HFFc6 (cell line): ENCODE data around the gene ADCK2. TPM values are rescaled to one million over a fixed set of nuclear protein-coding genes. Genes with fewer than 3 reads are reported as not detected.
A peak's percentile ranks its signal among the peaks of the same experiment; 100 is the strongest.

Experiments used
- DNase-seq: peaks from one replicate; pipeline ENCODE4 v3.0.0-alpha.2; 2018
- H3K27ac Mint-ChIP-seq: 2 replicates; pipeline ENCODE4 v1.8.0; 2020; ENCODE audit warnings: mild to moderate bottlenecking, mixed read lengths
- H3K27me3 Mint-ChIP-seq: 2 replicates; pipeline ENCODE4 v1.8.0; 2021; ENCODE audit warnings: mild to moderate bottlenecking, moderate library complexity, mixed read lengths; ENCODE audit not compliant: insufficient read depth
- H3K36me3 Mint-ChIP-seq: 2 replicates; pipeline ENCODE4 v1.8.0; 2021; ENCODE audit warnings: low read depth, mixed read lengths
- H3K4me1 Mint-ChIP-seq: 2 replicates; pipeline ENCODE4 v1.8.0; 2020; ENCODE audit warnings: low read depth, mixed read lengths
- H3K4me3 Mint-ChIP-seq: 2 replicates; pipeline ENCODE4 v1.8.0; 2020; ENCODE audit warnings: mild to moderate bottlenecking, moderate library complexity, mixed read lengths
- H3K9me3 Mint-ChIP-seq: 2 replicates; pipeline ENCODE4 v1.8.0; 2020; ENCODE audit warnings: mild to moderate bottlenecking, mixed read lengths
- total RNA-seq, 6 experiments: library from RNA; stranded (reverse); fragmentation: NEBNext Ultra II Directional; extraction: Animal tissue kit (Norgen Biotek cat#: 25700); gene quantifications; 2 replicates in 1 of 6; 3 replicates in 5 of 6; pipeline ENCODE4 v1.2.3, GENCODE V29; 2021
- TF ChIP-seq, protein P1 (sequence below): fragments of 200-600 bp; sonication (generic); IDR thresholded peaks from 2 replicates; pipeline ENCODE4 v1.5.0; 2021; ENCODE audit warnings: antibody characterized with exemption, mild to moderate bottlenecking

Gene ADCK2
- total RNA-seq, 6 experiments from 2014 or later = 9.2 to 13.6 (median 10.0) TPM

DNA sequence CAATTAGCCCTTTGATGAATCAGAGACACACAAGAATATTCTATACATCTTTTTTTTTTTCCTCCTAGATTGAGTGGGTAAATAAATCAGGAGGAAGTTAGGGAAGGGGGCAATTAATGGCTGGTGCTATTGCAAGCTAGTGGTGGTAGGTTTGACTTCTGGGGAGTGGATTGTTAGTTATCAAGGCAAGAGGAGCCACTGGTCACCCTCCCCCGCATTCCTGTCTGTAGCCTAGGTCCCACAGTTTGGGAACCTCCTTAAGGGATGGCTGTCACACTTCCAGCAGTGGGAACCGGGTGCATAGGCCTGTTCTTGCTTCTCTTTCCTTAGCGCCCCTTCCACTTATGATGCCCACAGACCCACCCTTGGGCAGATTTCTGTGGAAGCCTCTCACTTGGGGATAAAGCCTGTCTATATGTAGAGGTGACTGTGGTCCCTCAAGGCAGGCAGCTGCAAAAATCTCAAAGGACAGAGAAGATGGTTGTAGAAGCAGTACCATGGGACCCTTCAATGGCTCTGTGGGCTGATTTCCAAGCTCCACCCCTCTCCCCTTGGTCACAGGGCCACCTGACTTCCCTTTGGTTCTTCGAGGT lies 2.3 kb upstream of the ADCK2 start:
- no peak overlapping the region for H3K27ac Mint-ChIP-seq

DNA sequence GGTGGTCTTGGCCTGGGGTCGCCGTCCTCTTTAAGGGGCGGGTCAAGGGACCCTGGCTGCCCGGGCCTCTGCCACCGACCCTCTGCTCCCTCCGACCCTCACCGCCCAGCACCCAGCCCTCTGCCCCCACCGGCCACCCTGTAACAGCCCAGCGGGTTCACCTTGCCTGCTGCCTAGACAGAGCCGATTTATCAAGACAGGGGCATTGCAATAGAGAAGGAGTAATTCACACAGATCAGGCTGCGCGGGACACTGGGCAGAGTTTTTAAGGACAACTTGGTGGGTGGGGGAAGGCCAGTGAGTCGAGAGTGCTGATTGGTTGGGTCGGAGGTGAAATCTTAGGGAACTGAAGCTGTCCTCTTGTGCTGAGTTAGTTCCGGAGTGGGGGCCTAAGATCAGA lies 779 bp upstream of the ADCK2 start:
- Mint-ChIP-seq H3K27ac (no peak overlapping the region), H3K9me3 (no peaks in the 10 kb centered on the region), H3K4me1 (peaks cover 29% of the 10 kb centered on the region), H3K36me3 (no peaks in the 10 kb centered on the region), H3K4me3 (peak overlapping the region; percentile 74), H3K27me3 (peaks cover 2% of the 10 kb centered on the region)
- TF ChIP-seq, protein P1, sequence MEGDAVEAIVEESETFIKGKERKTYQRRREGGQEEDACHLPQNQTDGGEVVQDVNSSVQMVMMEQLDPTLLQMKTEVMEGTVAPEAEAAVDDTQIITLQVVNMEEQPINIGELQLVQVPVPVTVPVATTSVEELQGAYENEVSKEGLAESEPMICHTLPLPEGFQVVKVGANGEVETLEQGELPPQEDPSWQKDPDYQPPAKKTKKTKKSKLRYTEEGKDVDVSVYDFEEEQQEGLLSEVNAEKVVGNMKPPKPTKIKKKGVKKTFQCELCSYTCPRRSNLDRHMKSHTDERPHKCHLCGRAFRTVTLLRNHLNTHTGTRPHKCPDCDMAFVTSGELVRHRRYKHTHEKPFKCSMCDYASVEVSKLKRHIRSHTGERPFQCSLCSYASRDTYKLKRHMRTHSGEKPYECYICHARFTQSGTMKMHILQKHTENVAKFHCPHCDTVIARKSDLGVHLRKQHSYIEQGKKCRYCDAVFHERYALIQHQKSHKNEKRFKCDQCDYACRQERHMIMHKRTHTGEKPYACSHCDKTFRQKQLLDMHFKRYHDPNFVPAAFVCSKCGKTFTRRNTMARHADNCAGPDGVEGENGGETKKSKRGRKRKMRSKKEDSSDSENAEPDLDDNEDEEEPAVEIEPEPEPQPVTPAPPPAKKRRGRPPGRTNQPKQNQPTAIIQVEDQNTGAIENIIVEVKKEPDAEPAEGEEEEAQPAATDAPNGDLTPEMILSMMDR = no peak
- DNase-seq = no peak

More for the DNA sequence above, 2.3 kb upstream of the ADCK2 start:
- no peak for DNase-seq
- Mint-ChIP-seq H3K27me3 (peaks cover 9% of the 10 kb centered on the region), H3K4me1 (peaks cover 26% of the 10 kb centered on the region), H3K4me3 (no peak overlapping the region), H3K36me3 (no peaks in the 10 kb centered on the region), H3K9me3 (no peaks in the 10 kb centered on the region)
- TF ChIP-seq, protein P1 = no peak

DNA sequence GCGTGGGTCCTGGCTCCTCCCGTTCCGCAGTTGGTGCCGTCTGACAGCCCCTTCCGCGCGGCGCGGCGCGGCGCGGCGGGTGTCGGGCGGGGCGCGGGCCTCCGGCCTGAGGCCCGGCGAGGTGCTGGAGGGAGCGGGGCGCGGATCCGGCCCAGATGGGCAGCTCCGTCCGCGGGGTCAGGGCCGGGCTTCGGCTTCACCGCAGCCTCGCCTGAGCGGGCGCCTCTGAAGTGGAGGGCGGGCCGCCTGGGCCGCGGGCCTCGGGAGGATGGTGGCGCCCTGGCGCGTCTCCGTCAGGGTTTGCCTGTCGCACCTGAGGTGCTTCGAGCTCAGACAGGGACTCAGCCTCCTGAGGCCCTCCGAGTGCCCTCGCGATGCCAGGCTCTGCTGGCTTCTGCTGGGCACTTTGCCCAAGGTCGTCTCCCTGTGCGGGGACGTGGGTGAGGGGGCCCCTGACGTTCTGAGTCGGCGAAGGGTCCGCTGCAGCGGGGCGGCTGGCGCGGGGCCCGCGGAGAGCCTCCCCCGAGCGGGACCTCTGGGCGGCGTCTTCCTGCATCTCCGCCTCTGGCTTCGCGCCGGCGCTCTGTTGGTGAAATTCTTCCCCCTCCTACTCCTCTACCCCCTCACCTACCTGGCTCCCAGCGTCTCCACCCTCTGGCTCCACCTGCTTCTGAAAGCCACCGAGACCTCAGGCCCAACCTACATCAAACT lies 473 bp downstream of the ADCK2 start:
- Mint-ChIP-seq H3K27me3 (no peaks in the 10 kb centered on the region; the same call in 1 of the 2 replicates), H3K4me3 (peak overlapping the region; percentile 87), H3K27ac (peak overlapping the region; percentile 14; the same call in 1 of the 2 replicates), H3K36me3 (no peaks in the 10 kb centered on the region), H3K9me3 (no peaks in the 10 kb centered on the region), H3K4me1 (peaks cover 29% of the 10 kb centered on the region)
- TF ChIP-seq, protein P1 = peak; percentile 12; the same call in 1 of the 2 replicates
- DNase-seq = no peak

DNA sequence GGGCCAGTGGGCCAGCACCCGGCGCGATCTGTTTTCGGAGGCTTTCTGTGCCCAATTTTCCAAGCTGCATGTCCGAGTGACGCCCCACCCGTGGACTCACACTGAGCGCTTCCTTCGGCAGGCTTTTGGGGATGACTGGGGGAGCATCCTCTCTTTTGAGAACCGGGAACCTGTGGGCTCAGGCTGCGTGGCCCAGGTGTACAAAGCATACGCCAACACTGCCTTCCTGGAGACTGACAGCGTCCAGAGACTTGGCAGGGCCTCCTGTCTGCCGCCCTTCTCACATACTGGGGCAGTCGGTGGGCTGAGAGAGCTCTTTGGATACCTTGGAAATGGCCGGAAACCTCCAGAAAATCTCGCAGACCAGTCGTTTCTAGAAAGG lies 1.0 kb downstream of the ADCK2 start:
- no peak for DNase-seq
- Mint-ChIP-seq H3K27me3 (no peaks in the 10 kb centered on the region; the same call in 1 of the 2 replicates), H3K36me3 (no peaks in the 10 kb centered on the region), H3K4me1 (peaks cover 29% of the 10 kb centered on the region), H3K27ac (peak overlapping the region; percentile 14; the same call in 1 of the 2 replicates), H3K9me3 (no peaks in the 10 kb centered on the region), H3K4me3 (peak overlapping the region; percentile 87)
- TF ChIP-seq, protein P1 = no peak; the same call in 1 of the 2 replicates

DNA sequence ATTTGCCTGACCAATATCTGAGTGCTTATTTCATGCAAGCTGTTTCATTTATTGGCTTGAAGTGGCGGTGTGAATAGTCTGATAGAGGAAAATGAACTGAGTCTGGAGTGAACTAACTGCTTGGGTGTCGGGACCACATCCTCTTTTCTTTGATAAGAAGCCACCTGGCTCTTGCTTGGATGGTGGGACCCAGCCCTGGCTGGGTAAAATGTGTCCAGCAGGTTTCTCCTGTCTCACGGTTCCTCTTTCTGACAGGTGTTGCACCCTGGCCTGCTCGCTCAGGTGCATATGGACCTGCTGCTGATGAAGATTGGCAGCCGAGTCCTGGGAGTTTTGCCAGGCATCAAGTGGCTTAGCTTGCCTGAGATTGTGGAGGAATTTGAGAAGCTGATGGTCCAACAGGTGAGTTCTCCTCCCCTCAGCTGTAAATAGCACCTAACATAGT lies 1.6 kb downstream of the ADCK2 start:
- H3K27ac Mint-ChIP-seq = 0 out of 2 replicates have a peak overlapping the region, but pooled peaks have one; percentile 19
- peaks cover 29% of the 10 kb centered on the region for H3K4me1 Mint-ChIP-seq
- DNase-seq = no peak
- no peaks in the 10 kb centered on the region; the same call in 1 of the 2 replicates for H3K27me3 Mint-ChIP-seq
- H3K36me3 Mint-ChIP-seq = peaks cover 4% of the 10 kb centered on the region
- TF ChIP-seq, protein P1 = no peak
- H3K4me3 Mint-ChIP-seq = peak overlapping the region; percentile 87
- H3K9me3 Mint-ChIP-seq = no peaks in the 10 kb centered on the region
